CD4-positive, alpha-beta T cell treated with Interleukin-21 for 1 hour (primary cell): Measurements from ENCODE around the gene COLEC12.
A peak's percentile ranks its signal among the peaks of the same experiment; 100 is the strongest.

ENCODE experiments used
- DNase-seq: peaks from one replicate; pipeline ENCODE4 v3.0.0-alpha.2; 2020

COLEC12 gene

GRCh38 chr18:267688-268552 lies 232.6 kb downstream of the COLEC12 start, which contains the start of gene THOC1:
THOC1 (minus strand) TSS chr18:268047; CDS start chr18:268019, 28 bp downstream.
- DNase-seq: peak; percentile 95

- DNase-seq: no peak
Measured at GRCh38 chr18:267380-267687, 233.2 kb downstream of the COLEC12 start.
